ENCODE data around the gene ALG6.
"Not testable (repeated sequence)": the region's sequence is repeated elsewhere in the genome, so short reads cannot be mapped to it uniquely, and the experiment has no call there.

Gene ALG6

DNA sequence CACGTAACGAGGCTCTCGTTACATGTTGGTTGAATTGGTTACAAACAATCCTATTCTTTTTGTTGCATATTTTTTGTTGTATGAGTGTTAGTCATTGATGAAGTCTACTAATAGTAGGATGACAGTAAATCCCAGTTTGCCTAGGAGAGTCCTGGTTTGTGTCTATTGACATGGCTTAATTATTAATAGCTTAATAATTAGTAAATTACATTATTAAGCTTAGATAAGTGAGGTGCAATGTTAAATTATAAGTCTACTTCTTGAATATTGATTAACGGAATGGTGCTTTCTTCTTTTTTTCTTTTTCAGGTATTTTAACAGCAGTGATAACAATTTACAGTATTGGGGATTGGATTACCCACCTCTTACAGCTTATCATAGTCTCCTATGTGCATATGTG lies 34.5 kb downstream of the ALG6 start:
- Histone ChIP-seq H3K36me3 (ENCODE audit: insufficient read depth, low read depth, low read length) (0 out of 2 replicates have a peak, but pooled peaks cover 7% of the 10 kb centered on the region), H3K9me3 (ENCODE audit: insufficient read depth, low read depth, low read length) (no peaks in the 10 kb centered on the region)

DNA sequence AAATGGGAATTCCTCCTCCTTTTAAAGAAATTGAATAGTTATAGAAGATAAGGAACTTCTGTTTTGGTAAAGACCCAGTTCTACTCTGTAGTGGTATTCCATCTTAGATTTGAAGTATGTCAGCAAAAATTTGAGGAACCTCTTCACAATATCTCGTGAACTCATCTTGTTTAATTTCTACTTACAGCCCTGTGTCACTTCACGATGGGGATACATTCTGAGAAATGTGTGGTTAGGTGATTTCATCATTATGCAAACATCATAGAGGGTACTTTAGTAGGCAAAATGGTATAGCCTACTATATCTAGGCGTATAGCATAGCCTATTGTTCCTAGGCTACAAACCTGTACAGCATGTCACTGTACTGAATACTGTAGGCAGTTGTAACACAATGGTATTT lies 36.0 kb downstream of the ALG6 start:
- no peaks in the 10 kb centered on the region for H3K9me3 ChIP-seq (ENCODE audit: insufficient read depth, low read depth, low read length)
- no peaks in the 10 kb centered on the region for H3K4me1 ChIP-seq (ENCODE audit: insufficient read depth, low read length)
- no peak overlapping the region for H3K9ac ChIP-seq (ENCODE audit: low read depth, low read length)
- H3K27me3 ChIP-seq (ENCODE audit: insufficient read depth, low read length) = no peaks in the 10 kb centered on the region
- H3K27ac ChIP-seq (ENCODE audit: low read length) = no peak overlapping the region
- no peaks in the 10 kb centered on the region for H3K36me3 ChIP-seq (ENCODE audit: insufficient read depth, low read depth, low read length)
- no peak overlapping the region for H3K4me3 ChIP-seq (ENCODE audit: low read length)

More for the DNA sequence above, 34.5 kb downstream of the ALG6 start:
- no peak overlapping the region for H3K27ac ChIP-seq (ENCODE audit: low read length)
- H3K4me1 ChIP-seq (ENCODE audit: insufficient read depth, low read length) = no peaks in the 10 kb centered on the region
- H3K9ac ChIP-seq (ENCODE audit: low read depth, low read length) = no peak overlapping the region
- no peaks in the 10 kb centered on the region for H3K27me3 ChIP-seq (ENCODE audit: insufficient read depth, low read length)
- no peak overlapping the region for H3K4me3 ChIP-seq (ENCODE audit: low read length)

DNA sequence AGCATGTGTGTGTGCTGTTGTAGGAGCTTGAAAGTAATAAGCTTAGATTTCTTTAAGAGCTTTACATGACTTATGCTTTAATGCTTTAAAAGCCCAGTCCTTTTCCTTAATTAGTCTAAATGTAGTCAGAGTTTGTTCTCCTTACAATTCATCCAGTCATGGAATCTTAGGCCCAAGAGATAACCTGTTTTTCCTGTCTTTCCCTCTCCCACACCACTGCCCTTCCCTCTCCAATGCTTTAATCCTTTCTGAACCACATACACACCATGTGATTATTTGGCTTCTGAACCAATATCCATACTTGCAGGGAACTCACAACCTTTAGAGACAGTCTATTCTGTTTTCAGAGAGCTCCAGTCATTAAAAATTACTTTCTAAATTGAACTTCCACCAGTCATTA lies 37.6 kb downstream of the ALG6 start:
- Histone ChIP-seq H3K27me3 (ENCODE audit: insufficient read depth, low read length) (no peaks in the 10 kb centered on the region), H3K36me3 (ENCODE audit: insufficient read depth, low read depth, low read length) (no peaks in the 10 kb centered on the region), H3K4me1 (ENCODE audit: insufficient read depth, low read length) (no peaks in the 10 kb centered on the region), H3K9ac (ENCODE audit: low read depth, low read length) (no peak overlapping the region), H3K27ac (ENCODE audit: low read length) (no peak overlapping the region), H3K4me3 (ENCODE audit: low read length) (no peak overlapping the region), H3K9me3 (ENCODE audit: insufficient read depth, low read depth, low read length) (no peaks in the 10 kb centered on the region)

DNA sequence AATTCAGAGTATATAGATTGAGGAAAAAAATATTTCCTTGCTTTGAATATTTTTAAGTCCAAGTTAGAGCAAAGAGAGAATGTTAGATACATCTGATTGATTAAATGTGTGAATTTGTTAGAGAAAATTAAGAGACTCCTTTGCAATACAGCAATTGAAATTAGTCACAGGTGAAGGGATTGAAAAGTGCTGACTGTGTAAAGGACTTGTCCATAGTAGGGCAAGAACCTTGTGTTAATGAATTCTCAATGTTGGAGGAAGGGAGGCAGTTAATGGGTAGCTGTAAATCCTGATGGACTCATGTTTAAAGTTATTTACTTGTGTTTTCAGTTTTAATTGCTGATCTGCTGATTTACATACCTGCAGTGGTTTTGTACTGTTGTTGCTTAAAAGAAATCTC lies 38.6 kb downstream of the ALG6 start:
- no peaks in the 10 kb centered on the region for H3K4me1 ChIP-seq (ENCODE audit: insufficient read depth, low read length)
- H3K4me3 ChIP-seq (ENCODE audit: low read length) = no peak overlapping the region
- H3K27ac ChIP-seq (ENCODE audit: low read length) = no peak overlapping the region

DNA sequence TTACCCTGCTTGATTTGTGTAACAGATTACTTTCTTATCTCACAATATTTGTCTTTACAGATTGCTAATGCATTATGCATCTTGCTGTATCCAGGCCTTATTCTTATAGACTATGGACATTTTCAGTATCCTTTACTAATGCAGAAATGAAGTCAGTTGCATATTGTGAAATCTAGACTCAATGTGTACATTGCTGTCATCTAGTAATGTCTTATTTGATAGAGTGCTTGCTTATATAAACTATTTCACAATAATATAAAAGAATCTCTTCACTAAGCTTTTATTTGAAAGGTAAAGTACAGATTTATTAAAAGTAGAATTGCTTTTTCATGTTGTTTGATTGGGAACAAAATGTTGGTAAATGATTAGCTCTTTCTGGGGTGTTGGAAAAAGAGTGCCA lies 39.6 kb downstream of the ALG6 start:
- Histone ChIP-seq H3K27me3 (ENCODE audit: insufficient read depth, low read length) (no peaks in the 10 kb centered on the region), H3K4me1 (ENCODE audit: insufficient read depth, low read length) (no peaks in the 10 kb centered on the region), H3K9me3 (ENCODE audit: insufficient read depth, low read depth, low read length) (no peaks in the 10 kb centered on the region), H3K9ac (ENCODE audit: low read depth, low read length) (no peak overlapping the region), H3K27ac (ENCODE audit: low read length) (no peak overlapping the region), H3K36me3 (ENCODE audit: insufficient read depth, low read depth, low read length) (no peaks in the 10 kb centered on the region), H3K4me3 (ENCODE audit: low read length) (no peak overlapping the region)

More for the DNA sequence above, 38.6 kb downstream of the ALG6 start:
- Histone ChIP-seq H3K27me3 (ENCODE audit: insufficient read depth, low read length) (no peaks in the 10 kb centered on the region), H3K36me3 (ENCODE audit: insufficient read depth, low read depth, low read length) (no peaks in the 10 kb centered on the region), H3K9ac (ENCODE audit: low read depth, low read length) (no peak overlapping the region), H3K9me3 (ENCODE audit: insufficient read depth, low read depth, low read length) (no peaks in the 10 kb centered on the region)

DNA sequence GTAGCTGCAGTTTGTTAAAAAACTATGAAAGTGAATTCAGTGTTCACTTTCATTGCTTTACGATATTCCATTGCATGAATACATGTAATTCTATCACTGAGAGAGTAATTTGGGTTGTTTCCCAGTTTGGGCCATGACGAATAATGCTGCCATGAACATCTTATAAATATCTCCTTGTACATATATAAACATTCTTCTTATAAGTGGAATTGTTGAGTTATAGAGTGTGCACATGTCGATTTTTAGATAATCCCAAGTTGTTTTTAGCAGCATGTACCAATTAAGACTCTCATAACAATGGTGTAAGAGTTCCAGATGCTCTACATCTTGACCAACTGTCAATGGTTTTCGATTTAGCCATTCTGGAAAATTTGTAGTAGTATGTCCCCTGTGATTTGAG lies 40.9 kb downstream of the ALG6 start:
- Histone ChIP-seq H3K4me1 (ENCODE audit: insufficient read depth, low read length) (no peaks in the 10 kb centered on the region), H3K9ac (ENCODE audit: low read depth, low read length) (no peak overlapping the region), H3K9me3 (ENCODE audit: insufficient read depth, low read depth, low read length) (no peaks in the 10 kb centered on the region), H3K27me3 (ENCODE audit: insufficient read depth, low read length) (no peaks in the 10 kb centered on the region), H3K4me3 (ENCODE audit: low read length) (no peak overlapping the region), H3K36me3 (ENCODE audit: insufficient read depth, low read depth, low read length) (no peaks in the 10 kb centered on the region), H3K27ac (ENCODE audit: low read length) (no peak overlapping the region)

DNA sequence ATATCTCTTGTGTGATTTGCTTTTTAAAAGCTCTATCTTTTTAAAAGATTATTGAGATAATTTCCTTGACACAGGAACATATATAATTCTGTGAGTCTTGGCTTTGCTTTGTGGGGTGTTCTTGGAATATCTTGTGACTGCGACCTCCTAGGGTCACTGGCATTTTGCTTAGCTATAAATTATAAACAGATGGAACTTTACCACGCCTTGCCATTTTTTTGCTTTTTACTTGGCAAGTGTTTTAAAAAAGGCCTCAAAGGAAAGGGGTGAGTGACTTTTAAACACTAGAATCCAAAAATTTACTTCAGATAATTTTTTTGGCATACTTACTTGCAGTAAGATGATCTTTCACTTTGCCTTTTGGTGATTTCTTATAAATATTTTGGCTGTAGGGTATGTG lies 43.6 kb downstream of the ALG6 start:
- no peaks in the 10 kb centered on the region for H3K27me3 ChIP-seq (ENCODE audit: insufficient read depth, low read length)
- no peak overlapping the region for H3K4me3 ChIP-seq (ENCODE audit: low read length)
- H3K27ac ChIP-seq (ENCODE audit: low read length) = no peak overlapping the region
- H3K4me1 ChIP-seq (ENCODE audit: insufficient read depth, low read length) = no peaks in the 10 kb centered on the region
- H3K36me3 ChIP-seq (ENCODE audit: insufficient read depth, low read depth, low read length) = peaks cover 10% of the 10 kb centered on the region; the same call in 1 of the 2 replicates
- H3K9ac ChIP-seq (ENCODE audit: low read depth, low read length) = no peak overlapping the region
- no peaks in the 10 kb centered on the region for H3K9me3 ChIP-seq (ENCODE audit: insufficient read depth, low read depth, low read length)

DNA sequence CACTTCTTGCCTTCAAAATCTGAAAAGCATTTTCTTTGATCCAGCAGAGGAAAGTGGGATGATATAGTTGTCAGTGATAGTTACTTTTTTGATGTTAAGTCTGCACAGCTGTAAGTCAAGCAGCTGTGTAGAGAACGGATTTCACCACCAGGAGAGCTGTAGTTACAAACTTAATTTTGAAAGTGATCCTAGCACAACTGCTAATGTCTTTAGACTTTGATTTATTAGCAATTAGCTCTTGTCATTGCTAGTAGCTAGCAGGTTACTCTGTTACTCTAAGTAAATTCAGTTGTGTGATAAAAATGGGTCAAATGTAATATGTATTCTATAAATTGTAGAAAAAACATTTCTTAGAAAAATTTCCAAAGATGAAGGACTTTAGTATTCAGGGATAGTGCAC lies 46.0 kb downstream of the ALG6 start:
- Histone ChIP-seq H3K36me3 (ENCODE audit: insufficient read depth, low read depth, low read length) (peaks cover 10% of the 10 kb centered on the region; the same call in 1 of the 2 replicates), H3K4me3 (ENCODE audit: low read length) (no peak overlapping the region), H3K9ac (ENCODE audit: low read depth, low read length) (no peak overlapping the region), H3K9me3 (ENCODE audit: insufficient read depth, low read depth, low read length) (no peaks in the 10 kb centered on the region), H3K27ac (ENCODE audit: low read length) (no peak overlapping the region), H3K27me3 (ENCODE audit: insufficient read depth, low read length) (no peaks in the 10 kb centered on the region), H3K4me1 (ENCODE audit: insufficient read depth, low read length) (no peaks in the 10 kb centered on the region)

DNA sequence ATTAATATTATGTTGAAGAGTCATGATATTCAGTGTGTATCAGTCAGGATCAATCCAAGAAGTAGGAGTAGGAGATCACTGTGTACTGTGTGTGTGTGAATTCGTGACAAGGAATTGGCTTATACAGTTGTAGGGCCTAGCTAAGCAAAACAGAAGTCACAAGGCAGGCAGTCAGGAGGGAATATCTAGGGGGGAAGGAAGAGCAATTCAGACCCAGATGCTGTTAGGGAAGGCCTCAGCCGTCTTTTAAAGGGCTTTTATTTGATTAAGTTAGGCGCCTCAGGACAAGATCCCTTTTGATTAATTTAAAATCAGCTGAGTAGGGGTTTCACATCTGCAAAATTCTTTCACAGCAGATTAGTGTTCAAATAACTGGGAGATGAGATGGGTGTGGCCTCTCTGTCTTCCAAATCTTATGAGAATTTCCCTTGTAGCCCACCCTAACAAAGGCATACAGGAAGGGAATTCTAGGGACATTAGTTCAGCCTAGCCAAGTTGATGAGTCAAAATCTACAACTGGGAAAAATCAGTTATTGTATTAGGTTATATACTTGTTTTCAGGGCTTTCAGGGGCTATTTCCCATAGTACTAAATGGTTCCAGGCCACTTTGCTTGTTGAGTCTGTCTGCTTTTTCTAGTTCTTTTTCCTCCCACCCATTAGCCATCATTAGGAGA lies 47.4 kb downstream of the ALG6 start:
- peaks cover 10% of the 10 kb centered on the region; the same call in 1 of the 2 replicates for H3K36me3 ChIP-seq (ENCODE audit: insufficient read depth, low read depth, low read length)
- H3K9ac ChIP-seq (ENCODE audit: low read depth, low read length) = no peak overlapping the region
- no peak overlapping the region for H3K4me3 ChIP-seq (ENCODE audit: low read length)
- H3K27me3 ChIP-seq (ENCODE audit: insufficient read depth, low read length) = no peaks in the 10 kb centered on the region
- no peak overlapping the region for H3K27ac ChIP-seq (ENCODE audit: low read length)
- no peaks in the 10 kb centered on the region for H3K9me3 ChIP-seq (ENCODE audit: insufficient read depth, low read depth, low read length)
- no peaks in the 10 kb centered on the region for H3K4me1 ChIP-seq (ENCODE audit: insufficient read depth, low read length)

DNA sequence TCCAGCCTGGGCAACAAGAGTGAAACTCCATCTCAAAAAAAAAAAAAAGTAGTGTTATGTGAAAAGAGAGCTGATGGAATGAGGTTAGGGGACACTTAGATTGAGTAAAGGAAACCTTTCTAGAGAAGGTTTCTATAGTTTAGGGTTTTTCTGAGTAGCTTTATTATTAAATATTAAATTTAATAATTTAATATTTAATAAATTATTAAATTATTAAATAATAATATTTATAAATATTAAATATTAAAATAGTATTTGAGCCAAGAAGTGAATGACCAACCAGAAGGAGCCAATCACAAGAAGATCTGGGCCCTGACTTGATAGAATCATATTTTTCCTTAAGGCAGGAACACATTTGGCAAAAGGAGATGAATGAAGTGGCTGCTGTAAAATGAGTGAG lies 50.7 kb downstream of the ALG6 start:
- Histone ChIP-seq H3K9ac (ENCODE audit: low read depth, low read length) (no peak overlapping the region), H3K27ac (ENCODE audit: low read length) (no peak overlapping the region), H3K36me3 (ENCODE audit: insufficient read depth, low read depth, low read length) (peaks cover 10% of the 10 kb centered on the region; the same call in 1 of the 2 replicates), H3K27me3 (ENCODE audit: insufficient read depth, low read length) (no peaks in the 10 kb centered on the region), H3K4me3 (ENCODE audit: low read length) (no peak overlapping the region), H3K4me1 (ENCODE audit: insufficient read depth, low read length) (no peaks in the 10 kb centered on the region), H3K9me3 (ENCODE audit: insufficient read depth, low read depth, low read length) (no peaks in the 10 kb centered on the region)

DNA sequence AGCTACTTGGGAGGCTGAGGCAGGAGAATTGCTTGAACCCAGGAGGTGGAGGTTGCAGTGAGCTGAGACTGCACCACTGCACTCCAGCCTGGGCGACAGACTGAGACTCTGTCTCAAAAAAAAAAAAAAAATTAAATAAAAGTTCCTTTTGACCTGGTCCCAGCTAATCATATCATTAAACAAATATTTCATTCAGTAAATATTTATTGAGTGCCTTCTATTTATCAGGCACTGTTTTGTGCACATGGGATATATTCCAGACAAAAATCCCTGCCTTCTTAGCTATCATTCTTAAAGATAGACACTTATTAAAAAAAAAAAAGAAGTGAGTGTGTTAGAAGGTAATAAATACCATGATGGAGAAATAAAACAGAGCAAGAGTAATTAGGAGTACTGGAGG lies 53.3 kb downstream of the ALG6 start:
- H3K27ac ChIP-seq (ENCODE audit: low read length); H3K4me1 ChIP-seq (ENCODE audit: insufficient read depth, low read length); H3K9me3 ChIP-seq (ENCODE audit: insufficient read depth, low read depth, low read length); H3K36me3 ChIP-seq (ENCODE audit: insufficient read depth, low read depth, low read length); H3K9ac ChIP-seq (ENCODE audit: low read depth, low read length); H3K4me3 ChIP-seq (ENCODE audit: low read length); H3K27me3 ChIP-seq (ENCODE audit: insufficient read depth, low read length): not testable (repeated sequence)

DNA sequence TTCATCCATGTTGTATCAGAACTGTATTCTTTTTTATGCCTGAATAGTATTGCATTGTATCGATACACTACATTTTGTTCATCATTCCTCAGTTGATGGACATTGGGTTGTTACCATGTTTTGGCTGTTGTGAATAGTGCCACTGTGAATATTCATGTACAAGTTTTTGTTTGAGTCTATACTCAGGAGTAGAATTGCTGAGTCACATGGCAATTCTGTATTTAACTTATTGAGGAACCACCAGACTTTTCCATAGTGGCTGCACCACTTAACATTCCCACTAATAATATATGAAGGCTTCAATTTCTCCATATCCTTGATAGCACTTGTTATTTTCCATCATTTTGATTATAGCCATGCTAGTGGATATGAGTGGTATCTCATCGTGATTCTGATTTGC lies 56.2 kb downstream of the ALG6 start:
- H3K9me3 ChIP-seq (ENCODE audit: insufficient read depth, low read depth, low read length) = no peaks in the 10 kb centered on the region
- H3K27me3 ChIP-seq (ENCODE audit: insufficient read depth, low read length) = no peaks in the 10 kb centered on the region
- H3K27ac ChIP-seq (ENCODE audit: low read length) = no peak overlapping the region
- H3K9ac ChIP-seq (ENCODE audit: low read depth, low read length) = no peak overlapping the region
- H3K4me3 ChIP-seq (ENCODE audit: low read length) = no peak overlapping the region
- H3K36me3 ChIP-seq (ENCODE audit: insufficient read depth, low read depth, low read length) = peaks cover under 1% of the 10 kb centered on the region; the same call in 1 of the 2 replicates
- H3K4me1 ChIP-seq (ENCODE audit: insufficient read depth, low read length) = no peaks in the 10 kb centered on the region

Measured in iPS-20b (cell line).